WERI-Rb-1 (cell line): ENCODE measurements around the gene GNPAT.

Experiments used
- DNase-seq: peaks from one replicate; pipeline ENCODE4 v3.0.0-alpha.2; 2020
- H3K27ac ChIP-seq: fragments of 250-450 bp; sonication (Bioruptor Pico); 2 replicates; pipeline ENCODE4 v1.5.1; 2020; ENCODE audit warnings: mild to moderate bottlenecking, moderate library complexity
- H3K27me3 ChIP-seq: fragments of 250-450 bp; sonication (Bioruptor Pico); 2 replicates; pipeline ENCODE4 v1.5.1; 2021; ENCODE audit warnings: mild to moderate bottlenecking, low read depth, moderate library complexity; ENCODE audit not compliant: insufficient read depth, severe bottlenecking
- H3K36me3 ChIP-seq: fragments of 250-450 bp; sonication (Bioruptor Pico); 2 replicates; pipeline ENCODE4 v1.5.1; 2020; ENCODE audit warnings: mild to moderate bottlenecking, moderate library complexity
- H3K4me3 ChIP-seq: 2 replicates; pipeline ENCODE4 v1.5.1; 2011; ENCODE audit warnings: low read depth, mild to moderate bottlenecking, control low read depth, low read length
- H3K9me3 ChIP-seq: fragments of 250-450 bp; sonication (Bioruptor Pico); 2 replicates; pipeline ENCODE4 v1.5.1; 2021; ENCODE audit warnings: mild to moderate bottlenecking, moderate library complexity; ENCODE audit not compliant: severe bottlenecking
- CTCF ChIP-seq: IDR thresholded peaks from 2 replicates; pipeline ENCODE4 v1.5.1; 2011; ENCODE audit warnings: low read depth, mild to moderate bottlenecking, control low read depth, inconsistent platforms, low read length

Gene GNPAT

GRCh38 chr1:231242516-231243198 is 1.6 kb downstream of the GNPAT start:
- no peaks in the 10 kb centered on the region for H3K9me3 ChIP-seq
- DNase-seq, result no peak
- no peak overlapping the region for H3K27ac ChIP-seq
- no peak overlapping the region for H3K4me3 ChIP-seq
- peaks cover 15% of the 10 kb centered on the region for H3K36me3 ChIP-seq
- no peaks in the 10 kb centered on the region for H3K27me3 ChIP-seq
- no peak for TF ChIP-seq CTCF

- H3K4me3 ChIP-seq, result no peak overlapping the region
- no peak for DNase-seq
- TF ChIP-seq CTCF, result no peak
- no peak overlapping the region for H3K27ac ChIP-seq
- H3K27me3 ChIP-seq, result no peaks in the 10 kb centered on the region
- peaks cover 32% of the 10 kb centered on the region for H3K36me3 ChIP-seq
- no peaks in the 10 kb centered on the region for H3K9me3 ChIP-seq
These were observed 7.8 kb downstream of the GNPAT start for GRCh38 chr1:231248778-231249177.

- DNase-seq, result no peak
These were observed 11.3 kb downstream of the GNPAT start for GRCh38 chr1:231252336-231252735.

GRCh38 chr1:231260351-231260750 is 19.3 kb downstream of the GNPAT start:
- no peaks in the 10 kb centered on the region for H3K27me3 ChIP-seq
- no peak for DNase-seq
- H3K9me3 ChIP-seq, result peaks cover 2% of the 10 kb centered on the region
- no peak for TF ChIP-seq CTCF
- H3K4me3 ChIP-seq, result no peak overlapping the region
- H3K36me3 ChIP-seq, result peaks cover 63% of the 10 kb centered on the region
- H3K27ac ChIP-seq, result no peak overlapping the region

More at GRCh38 chr1:231252336-231252735, 11.3 kb downstream of the GNPAT start:
- Histone ChIP-seq H3K9me3 (no peaks in the 10 kb centered on the region), H3K27ac (no peak overlapping the region), H3K36me3 (peaks cover 50% of the 10 kb centered on the region), H3K4me3 (no peak overlapping the region), H3K27me3 (no peaks in the 10 kb centered on the region)
- TF ChIP-seq CTCF, result no peak

- Histone ChIP-seq H3K27me3 (no peaks in the 10 kb centered on the region), H3K9me3 (no peaks in the 10 kb centered on the region), H3K27ac (no peak overlapping the region), H3K4me3 (no peak overlapping the region), H3K36me3 (peaks cover 62% of the 10 kb centered on the region)
- no peak for TF ChIP-seq CTCF
- DNase-seq, result no peak
These were observed 23.6 kb downstream of the GNPAT start for GRCh38 chr1:231264642-231265041.

- Histone ChIP-seq H3K9me3 (no peaks in the 10 kb centered on the region), H3K27ac (no peak overlapping the region), H3K4me3 (no peak overlapping the region), H3K27me3 (no peaks in the 10 kb centered on the region), H3K36me3 (peaks cover 58% of the 10 kb centered on the region)
- DNase-seq, result no peak
- no peak for TF ChIP-seq CTCF
These were observed 24.4 kb downstream of the GNPAT start for GRCh38 chr1:231265379-231265778.
